ENCODE measurements around the gene SUFU. TPM values are rescaled to one million over a fixed set of nuclear protein-coding genes. Genes with fewer than 3 reads are reported as not detected.
A peak's percentile ranks its signal among the peaks of the same experiment; 100 is the strongest.

Gene SUFU
- total RNA-seq, 1 donor from 2014 or later: 3.1 TPM

DNA sequence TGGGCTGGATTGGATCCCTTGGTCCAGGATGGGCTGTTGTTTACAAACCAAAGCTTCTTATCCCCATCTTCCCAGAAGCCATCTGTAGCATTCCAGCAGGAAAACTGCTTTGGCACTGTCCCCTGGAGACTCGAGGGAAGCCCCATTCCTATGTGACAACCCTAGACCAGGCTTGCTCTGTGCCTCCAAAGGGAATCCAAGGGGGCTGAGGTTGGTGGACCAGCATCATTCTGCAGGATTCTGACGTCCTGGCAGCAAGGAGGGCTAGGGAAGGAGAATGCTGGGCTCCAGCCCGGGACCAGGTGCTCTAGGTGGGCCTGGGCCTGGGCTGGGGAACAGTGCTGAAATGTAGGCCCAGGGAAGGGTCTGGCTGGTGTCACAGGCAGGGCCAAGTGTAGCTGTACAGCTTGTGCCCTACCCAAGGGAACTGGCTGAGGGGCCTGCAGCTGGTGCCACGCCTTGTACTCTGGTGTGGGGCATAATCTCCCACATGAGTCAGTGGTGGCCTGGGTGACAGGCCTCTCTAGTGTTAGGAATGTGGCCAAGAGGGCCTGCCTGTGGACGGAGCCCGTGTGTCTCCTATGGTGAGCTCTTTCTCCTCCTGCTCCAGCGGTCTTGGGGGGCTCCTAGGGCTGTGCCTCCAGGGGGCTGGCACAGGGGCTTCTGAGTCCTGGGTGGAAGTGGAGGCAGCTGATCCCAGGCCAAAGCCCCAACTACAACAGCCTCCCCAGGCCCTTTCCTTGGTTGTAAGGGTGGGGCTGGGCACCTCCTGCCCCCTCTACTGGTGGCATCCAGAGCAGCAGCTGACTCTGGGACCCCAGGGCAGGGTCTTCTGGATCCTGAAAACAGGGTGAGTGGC is 165.7 kb downstream of the SUFU start:
- DNase-seq (ENCODE audit: low read depth in 2 of 2): no peak

DNA sequence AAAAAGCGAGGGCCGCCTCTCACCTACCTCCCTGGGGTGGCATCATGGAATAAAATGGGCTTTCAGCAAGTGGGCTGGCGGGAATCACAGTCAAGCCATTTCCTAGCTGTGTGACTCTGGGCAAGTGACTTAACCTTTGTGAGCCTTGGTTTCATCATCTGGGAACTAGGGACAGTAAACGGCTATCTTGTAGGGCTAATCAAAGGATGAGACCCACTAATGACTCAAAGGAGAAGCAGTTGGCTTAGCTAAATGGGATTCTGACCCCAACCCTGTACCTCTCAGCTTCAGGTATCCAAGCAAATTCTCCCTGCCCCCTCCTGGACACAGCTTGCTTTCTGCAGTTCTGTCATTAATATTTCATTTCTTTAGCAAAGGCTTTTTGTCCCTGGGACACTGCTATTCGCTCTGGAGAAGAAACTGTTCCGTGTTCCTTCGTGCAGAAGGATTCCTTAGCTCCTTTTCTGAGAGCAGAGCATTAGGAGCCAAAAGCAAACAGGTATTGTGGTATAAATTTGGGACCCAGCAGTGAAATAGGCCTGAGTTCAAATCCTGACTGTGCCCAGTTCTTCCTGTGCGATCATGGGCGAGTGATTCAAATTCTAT is 166.4 kb downstream of the SUFU start:
- no peak for DNase-seq (ENCODE audit: low read depth in 2 of 2)

GRCh38 chr10:102670871-102671434 is 167.2 kb downstream of the SUFU start:
- DNase-seq (ENCODE audit: low read depth in 2 of 2): no peak

DNA sequence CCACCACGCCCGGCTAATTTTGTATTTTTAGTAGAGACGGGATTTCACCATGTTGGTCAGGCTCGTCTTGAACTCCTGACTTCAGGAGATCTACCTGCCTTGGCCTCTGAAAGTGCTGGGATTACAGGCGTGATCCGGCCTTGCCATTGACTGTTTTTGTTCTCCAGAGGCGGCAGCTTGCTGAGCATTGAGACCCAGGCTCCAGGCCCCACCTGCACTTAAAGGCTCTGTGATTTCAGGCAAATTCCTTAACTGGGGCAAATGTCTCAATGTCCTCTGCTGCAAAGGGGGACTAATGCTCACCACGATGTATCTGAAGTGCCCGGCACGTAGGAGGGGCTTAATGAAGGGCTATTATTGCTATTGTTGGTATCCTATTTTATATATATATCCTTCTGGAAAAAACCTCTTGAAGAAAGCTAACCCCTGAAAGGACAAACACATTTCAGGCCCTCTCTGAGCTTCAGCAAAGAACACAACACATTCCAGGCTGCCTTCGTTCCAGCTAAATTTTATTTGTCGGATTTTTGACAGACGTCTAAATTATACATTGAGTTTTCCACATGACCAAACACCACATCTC is 169.6 kb downstream of the SUFU start:
- DNase-seq (ENCODE audit: low read depth in 2 of 2): no peak

DNA sequence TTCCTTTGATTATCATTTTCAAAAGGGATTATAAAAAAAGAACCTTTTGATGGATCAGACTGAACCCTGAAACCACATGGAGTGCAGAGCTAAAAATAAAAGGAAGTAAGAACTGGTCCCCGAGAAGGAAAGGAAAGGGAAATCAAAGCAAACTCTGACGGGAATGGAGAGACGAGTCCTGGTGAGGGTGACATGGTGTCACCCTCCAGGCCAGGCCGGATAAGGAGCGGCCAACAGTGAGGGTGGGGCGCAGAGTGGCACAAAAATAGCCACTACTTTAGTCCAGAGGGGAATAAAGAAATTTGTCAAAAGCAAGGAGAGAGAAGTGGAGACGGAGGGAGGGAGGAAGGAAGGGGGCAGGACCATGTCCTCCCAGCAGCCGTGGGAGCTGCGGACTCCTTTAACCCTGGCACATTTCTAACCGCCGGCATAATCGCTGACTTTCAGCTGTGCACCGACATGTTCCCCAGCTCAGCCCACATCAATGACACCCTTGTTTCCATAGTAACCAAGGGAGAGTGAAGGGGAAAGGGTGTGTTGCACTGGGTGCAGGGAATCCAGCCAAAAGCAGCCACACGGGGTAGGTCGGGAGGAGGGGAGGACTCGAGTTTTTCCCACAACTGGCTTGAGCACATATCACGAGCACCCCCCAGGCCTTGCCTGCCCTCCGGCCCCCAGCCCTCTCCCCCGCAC is 170.2 kb downstream of the SUFU start:
- no peak for DNase-seq (ENCODE audit: low read depth in 2 of 2)

- no peak for DNase-seq (ENCODE audit: low read depth in 2 of 2)
Observed at GRCh38 chr10:102674566-102674965, 170.8 kb downstream of the SUFU start.

DNA sequence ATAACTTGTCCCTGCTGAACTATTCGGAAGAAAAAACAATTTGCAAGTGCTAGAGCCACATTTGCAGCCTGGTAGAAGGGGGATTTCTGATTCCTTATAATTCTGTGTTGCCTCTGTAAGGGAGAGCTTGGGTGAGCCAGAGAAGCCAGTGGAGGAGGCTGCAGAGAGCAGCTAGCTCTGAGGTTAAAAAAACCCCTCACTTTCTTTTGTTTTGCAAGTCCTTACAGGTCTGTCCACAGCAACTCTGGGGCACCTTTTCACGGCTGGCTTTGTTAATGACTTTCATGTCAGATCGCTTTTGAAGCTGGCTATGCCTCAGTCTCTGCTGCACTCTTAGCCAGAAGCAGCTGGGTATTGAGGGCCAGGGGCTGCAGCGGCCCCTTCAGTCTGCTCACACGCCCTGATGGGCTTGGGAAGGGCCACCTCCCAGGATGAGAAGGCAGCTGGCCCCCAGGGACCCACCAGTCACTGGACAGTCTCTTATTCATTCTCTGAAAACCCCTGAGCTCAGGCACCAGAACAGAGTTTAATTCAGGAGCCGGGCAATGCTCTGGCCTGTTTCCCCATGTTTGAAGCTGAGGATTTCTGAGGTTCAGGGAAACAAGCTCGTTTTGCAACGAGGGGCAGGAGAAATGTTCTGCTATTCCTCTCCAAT is 171.4 kb downstream of the SUFU start:
- no peak for DNase-seq (ENCODE audit: low read depth in 2 of 2)

- no peak for DNase-seq (ENCODE audit: low read depth in 2 of 2)
Observed at GRCh38 chr10:102675666-102676533, 172.1 kb downstream of the SUFU start.

DNA sequence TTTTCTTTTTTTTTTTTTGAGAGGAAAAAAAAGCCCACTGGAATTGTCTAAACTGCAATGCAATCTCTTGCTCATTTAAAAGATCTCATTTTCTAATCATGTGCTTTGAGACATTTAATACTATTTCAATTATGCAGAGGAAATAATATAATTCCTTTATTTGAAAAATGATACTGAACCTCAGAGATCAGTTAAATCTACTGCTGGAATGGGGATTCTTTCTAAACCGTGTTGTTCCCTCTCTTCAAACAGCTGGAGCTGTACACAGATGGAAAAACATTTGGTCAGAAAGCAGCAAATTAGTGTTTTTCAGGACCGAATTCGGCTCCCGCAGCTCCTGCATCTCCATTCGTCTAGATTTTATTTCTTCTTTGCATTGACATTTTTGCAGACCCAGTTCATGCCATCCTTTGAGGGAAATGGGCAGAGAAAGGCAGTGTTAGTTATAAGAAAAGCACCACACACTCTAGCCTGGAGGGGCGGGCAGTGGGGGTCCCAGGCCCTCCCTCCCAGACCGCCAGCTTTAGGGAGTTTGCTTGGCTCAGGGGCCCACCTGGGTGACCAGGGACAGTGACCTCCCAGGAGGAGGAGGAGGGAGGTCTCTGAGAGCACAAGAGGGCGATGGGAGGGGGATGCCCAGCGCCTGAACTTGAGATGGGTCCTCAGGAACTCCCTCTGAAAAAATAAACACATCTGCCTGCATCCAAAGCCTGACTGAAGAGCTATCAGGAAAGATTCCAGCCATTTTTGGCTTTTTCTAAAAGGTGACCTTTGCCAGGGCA is 173.0 kb downstream of the SUFU start:
- no peak for DNase-seq (ENCODE audit: low read depth in 2 of 2)

- no peak for DNase-seq (ENCODE audit: low read depth in 2 of 2)
Observed at GRCh38 chr10:102677331-102678067, 173.7 kb downstream of the SUFU start.

- DNase-seq (ENCODE audit: low read depth in 2 of 2): no peak
Observed at GRCh38 chr10:102678068-102678400, 174.3 kb downstream of the SUFU start.

DNA sequence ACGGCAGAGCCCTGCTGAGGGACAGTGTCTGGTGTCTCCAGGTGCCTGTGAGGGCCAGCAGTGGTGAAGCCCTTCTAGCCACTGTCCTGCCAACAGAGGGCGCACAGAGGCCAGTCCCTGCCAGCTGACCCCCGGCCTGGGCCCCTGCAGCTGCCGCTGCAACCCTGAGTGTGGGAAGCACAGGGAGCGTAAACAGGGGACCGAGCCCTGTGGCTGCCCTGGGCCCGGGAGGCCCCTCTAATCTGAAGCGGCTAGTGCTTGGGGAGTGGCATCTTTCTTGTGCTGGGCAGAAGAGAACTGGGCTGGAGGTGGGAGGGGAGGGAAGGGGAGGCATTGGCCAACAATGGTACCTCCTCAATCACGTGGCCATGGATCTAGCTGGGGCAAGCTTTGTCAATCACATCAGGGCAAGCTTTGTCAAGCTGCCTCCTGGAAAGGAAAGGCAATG is 175.1 kb downstream of the SUFU start:
- peak; percentile 23 to 70 for DNase-seq (ENCODE audit: low read depth in 2 of 2)

GRCh38 chr10:102679596-102679995 is 175.8 kb downstream of the SUFU start:
- no peak for DNase-seq (ENCODE audit: low read depth in 2 of 2)

DNA sequence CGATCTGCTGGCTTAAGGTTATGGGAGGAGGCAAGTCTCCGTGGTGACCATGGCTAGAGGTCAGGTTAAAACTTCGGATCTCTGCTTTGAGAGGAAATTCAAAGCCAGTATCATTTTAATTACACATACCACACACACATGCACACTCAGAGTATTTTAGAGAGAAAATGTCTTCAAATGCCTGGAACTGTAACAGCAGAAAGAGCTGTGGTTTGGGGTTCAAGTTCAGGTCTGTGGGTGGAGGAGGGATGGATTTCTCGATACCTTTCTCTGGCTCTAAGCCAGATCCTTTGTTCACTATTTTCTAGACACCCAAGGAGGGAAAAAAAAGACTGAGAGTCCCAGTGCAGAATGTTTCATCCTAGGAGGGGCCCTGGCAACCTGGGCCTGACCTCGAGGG is 177.9 kb downstream of the SUFU start:
- DNase-seq (ENCODE audit: low read depth in 2 of 2): no peak

DNA sequence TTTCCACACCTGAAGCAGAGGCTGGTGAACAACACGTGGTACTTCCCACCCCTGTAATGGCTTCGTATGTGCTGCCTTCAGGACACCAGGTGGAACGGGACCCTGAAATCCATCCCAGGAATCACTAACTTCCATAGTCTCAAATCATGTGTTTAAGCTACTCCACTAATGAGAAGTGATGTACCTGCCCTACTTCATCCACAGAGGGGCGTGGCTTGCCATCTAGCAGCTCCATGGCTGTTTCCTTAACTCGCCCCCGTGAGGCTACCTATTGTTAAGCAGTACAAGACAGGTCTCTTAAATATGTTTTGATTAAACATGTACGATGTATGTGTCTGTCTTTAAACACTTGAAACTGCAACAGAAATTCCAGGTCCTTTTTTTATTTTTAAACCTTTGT is 178.6 kb downstream of the SUFU start:
- no peak for DNase-seq (ENCODE audit: low read depth in 2 of 2)

DNA sequence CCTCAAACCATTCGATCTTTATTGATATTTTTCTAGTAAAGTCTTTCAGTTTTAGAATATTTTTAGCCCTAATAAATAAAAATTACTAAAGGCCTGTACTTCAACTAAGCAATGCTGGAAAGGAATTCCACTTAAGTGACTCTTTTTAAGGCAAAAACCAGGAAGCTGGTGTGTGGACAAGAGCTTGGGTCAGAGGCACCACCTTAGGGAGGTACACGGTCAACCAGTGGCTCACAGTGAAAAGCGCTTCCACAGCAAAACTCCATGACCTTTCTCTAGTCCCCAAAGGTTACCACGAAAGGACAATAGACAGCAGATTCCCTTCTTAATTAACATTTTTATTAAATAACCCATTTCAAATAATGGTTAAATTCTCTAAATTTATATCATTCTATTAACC is 179.2 kb downstream of the SUFU start:
- no peak for DNase-seq (ENCODE audit: low read depth in 2 of 2)
